Activated naive CD4-positive, alpha-beta T cell treated with anti-CD3 and anti-CD28 coated beads, Interleukin-2, amount 50 U/mL, for 24 hours (primary cell): Measurements from ENCODE around the gene SLC35D1.
"Not testable (repeated sequence)": the region's sequence is repeated elsewhere in the genome, so short reads cannot be mapped to it uniquely, and the experiment has no call there.

Experiments
- H3K27ac Mint-ChIP-seq: one replicate; pipeline ENCODE4 v1.8.0; 2021; ENCODE audit warnings: mild to moderate bottlenecking, mixed read lengths
- H3K27me3 Mint-ChIP-seq: one replicate; pipeline ENCODE4 v1.8.0; 2021; ENCODE audit warnings: mixed read lengths
- H3K36me3 Mint-ChIP-seq: one replicate; pipeline ENCODE4 v1.8.0; 2021; ENCODE audit warnings: mixed read lengths
- H3K4me1 Mint-ChIP-seq: one replicate; pipeline ENCODE4 v1.8.0; 2021; ENCODE audit warnings: mixed read lengths
- H3K4me3 Mint-ChIP-seq: one replicate; pipeline ENCODE4 v1.8.0; 2021; ENCODE audit warnings: mild to moderate bottlenecking, mixed read lengths
- H3K9me3 Mint-ChIP-seq: one replicate; pipeline ENCODE4 v1.8.0; 2021; ENCODE audit warnings: mixed read lengths

Gene SLC35D1

DNA sequence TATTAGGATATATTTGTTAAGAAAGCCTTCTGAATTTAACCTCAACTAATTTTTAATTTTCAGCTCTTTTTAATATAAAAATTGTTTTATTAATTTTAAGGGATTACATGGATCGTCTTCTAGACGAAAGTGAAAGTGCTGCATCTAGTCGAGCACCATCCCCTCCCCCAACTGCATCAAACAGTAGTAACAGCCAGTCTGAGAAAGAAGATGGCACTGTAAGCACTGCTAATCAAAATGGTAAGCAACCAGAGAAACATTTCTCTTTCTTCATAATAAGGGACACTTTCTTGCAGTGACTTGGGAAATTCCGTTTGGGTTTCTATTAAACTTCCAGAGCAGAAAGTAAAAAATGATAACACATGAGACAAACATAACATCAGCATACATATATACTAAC is 72.3 kb downstream of the SLC35D1 start:
- no peaks in the 10 kb centered on the region for H3K9me3 Mint-ChIP-seq
- H3K27ac Mint-ChIP-seq = peak overlapping the region; percentile 88
- no peaks in the 10 kb centered on the region for H3K27me3 Mint-ChIP-seq
- H3K4me3 Mint-ChIP-seq = peak overlapping the region; percentile 85
- H3K36me3 Mint-ChIP-seq = peaks cover 15% of the 10 kb centered on the region
- H3K4me1 Mint-ChIP-seq = peaks cover 39% of the 10 kb centered on the region

DNA sequence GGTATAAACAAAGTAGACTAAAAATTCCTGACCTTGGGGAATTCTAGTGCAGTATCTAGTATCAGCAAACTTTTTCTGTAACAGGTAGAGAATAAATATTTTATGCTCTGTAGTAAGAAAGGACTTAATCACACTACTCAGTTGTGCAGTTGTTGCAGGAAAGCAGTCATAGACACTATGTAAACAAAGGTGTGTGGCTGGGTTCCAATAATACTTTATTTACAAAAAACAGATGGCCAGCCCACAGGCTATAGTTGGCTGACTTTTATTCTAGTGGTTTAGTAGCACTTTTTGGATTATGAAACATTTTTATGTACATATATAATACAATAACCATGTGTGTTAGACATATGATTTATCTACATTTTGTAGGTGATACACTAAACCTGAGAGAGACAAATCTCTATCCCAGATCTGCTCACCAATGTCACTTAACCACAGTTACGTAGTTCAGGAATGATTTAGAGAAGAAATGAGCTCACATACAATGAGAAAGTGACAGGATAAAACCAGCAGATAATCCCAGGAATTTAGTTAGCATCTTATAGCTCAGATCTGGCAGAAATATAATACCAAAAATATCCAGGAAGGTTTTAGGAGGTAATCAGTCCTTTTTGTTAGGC is 73.1 kb downstream of the SLC35D1 start:
- peaks cover 39% of the 10 kb centered on the region for H3K4me1 Mint-ChIP-seq
- H3K4me3 Mint-ChIP-seq = peak overlapping the region; percentile 85
- peaks cover 18% of the 10 kb centered on the region for H3K36me3 Mint-ChIP-seq
- H3K27me3 Mint-ChIP-seq = no peaks in the 10 kb centered on the region
- H3K27ac Mint-ChIP-seq = peak overlapping the region; percentile 95
- no peaks in the 10 kb centered on the region for H3K9me3 Mint-ChIP-seq

DNA sequence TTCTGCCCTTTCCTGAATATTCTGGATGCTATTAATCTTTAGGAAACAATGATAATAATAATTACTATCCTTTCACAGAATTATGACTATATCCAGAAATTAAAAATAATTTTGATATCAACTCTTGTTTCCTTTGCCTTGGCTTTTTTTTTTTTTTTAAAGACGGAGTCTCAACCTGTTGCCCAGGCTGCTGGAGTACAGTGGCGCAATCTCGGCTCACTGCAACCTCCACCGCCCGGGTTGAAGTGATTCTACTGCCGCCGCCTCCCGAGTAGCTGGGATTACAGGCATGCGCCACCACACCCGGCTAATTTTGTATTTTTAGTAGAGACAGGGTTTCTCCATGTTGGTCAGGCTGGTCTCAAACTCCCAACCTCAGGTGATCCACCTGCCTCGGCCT is 74.3 kb downstream of the SLC35D1 start:
- H3K4me3 Mint-ChIP-seq, H3K27me3 Mint-ChIP-seq, H3K9me3 Mint-ChIP-seq, H3K27ac Mint-ChIP-seq: not testable (repeated sequence)
- H3K36me3 Mint-ChIP-seq = peaks cover 19% of the 10 kb centered on the region
- H3K4me1 Mint-ChIP-seq = peaks cover 37% of the 10 kb centered on the region

DNA sequence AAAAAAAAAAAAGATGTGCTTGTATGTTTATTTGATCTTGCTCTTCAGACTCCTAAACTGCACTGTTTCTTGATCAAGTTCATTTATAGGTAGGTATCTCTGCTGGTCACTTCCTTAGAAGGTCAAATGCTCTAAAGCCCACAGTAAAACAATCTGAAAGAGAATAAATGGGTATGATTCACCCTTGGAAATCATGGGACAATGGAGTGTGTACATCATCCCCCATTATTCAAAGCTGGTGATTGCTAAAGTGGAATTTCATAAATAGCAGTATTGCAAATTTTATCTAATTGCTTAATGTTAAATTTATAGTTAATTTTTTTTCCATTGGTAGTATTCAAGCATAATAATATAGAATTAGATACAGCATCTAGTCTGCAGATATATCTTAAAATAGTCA is 75.7 kb downstream of the SLC35D1 start:
- peaks cover 15% of the 10 kb centered on the region for H3K36me3 Mint-ChIP-seq
- peaks cover 27% of the 10 kb centered on the region for H3K4me1 Mint-ChIP-seq
- no peaks in the 10 kb centered on the region for H3K9me3 Mint-ChIP-seq
- no peak overlapping the region for H3K4me3 Mint-ChIP-seq
- no peaks in the 10 kb centered on the region for H3K27me3 Mint-ChIP-seq
- H3K27ac Mint-ChIP-seq = no peak overlapping the region

DNA sequence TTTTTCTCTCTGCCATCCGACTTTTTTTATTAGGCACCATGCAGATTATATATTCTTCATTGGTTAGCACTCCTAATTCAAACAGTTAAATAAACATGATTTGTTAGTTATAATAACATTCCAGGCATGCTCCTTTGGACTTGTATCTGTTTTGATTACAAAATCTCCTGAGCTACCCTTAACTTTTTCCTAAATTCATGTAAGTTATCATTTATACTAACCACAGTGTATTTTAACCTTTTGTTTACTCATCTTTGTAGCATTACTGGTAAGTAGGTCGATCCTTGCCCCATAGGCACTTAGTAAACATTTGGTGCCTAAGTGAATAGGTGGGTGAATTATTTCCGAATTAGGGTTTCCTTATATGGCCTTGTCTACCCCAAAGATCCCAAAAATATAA is 85.4 kb downstream of the SLC35D1 start:
- Mint-ChIP-seq H3K36me3 (peaks cover 42% of the 10 kb centered on the region), H3K27ac (peak overlapping the region; percentile 35), H3K9me3 (peaks cover 5% of the 10 kb centered on the region), H3K27me3 (no peaks in the 10 kb centered on the region), H3K4me3 (no peak overlapping the region), H3K4me1 (peaks cover 49% of the 10 kb centered on the region)

DNA sequence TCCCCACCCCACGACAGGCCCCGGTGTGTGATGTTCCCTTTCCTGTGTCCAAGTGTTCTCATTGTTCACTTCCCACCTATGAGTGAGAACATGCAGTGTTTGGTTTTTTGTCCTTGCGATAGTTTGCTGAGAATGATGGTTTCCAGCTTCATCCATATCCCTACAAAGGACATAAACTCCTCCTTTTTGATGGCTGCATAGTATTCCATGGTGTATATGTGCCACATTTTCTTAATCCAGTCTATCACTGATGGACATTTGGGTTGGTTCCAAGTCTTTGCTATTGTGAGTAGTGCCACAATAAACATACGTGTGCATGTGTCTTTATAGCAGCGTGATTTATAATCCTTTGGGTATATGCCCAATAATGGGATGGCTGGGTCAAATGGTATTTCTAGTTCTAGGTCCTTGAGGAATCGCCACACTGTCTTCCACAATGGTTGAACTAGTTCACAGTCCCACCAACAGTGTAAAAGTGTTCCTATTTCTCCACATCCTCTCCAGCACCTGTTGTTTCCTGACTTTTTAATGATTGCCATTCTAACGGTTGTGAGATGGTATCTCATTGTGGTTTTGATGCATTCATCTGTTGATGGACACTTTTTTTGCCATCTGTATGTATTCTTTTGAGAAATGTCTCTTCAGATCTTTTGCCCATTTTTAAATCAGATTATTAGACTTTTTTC is 87.6 kb downstream of the SLC35D1 start:
- not testable (repeated sequence) for H3K4me3 Mint-ChIP-seq, H3K27me3 Mint-ChIP-seq, H3K9me3 Mint-ChIP-seq
- H3K27ac Mint-ChIP-seq = peak overlapping the region; percentile 39
- H3K36me3 Mint-ChIP-seq = peaks cover 43% of the 10 kb centered on the region
- H3K4me1 Mint-ChIP-seq = peaks cover 49% of the 10 kb centered on the region

DNA sequence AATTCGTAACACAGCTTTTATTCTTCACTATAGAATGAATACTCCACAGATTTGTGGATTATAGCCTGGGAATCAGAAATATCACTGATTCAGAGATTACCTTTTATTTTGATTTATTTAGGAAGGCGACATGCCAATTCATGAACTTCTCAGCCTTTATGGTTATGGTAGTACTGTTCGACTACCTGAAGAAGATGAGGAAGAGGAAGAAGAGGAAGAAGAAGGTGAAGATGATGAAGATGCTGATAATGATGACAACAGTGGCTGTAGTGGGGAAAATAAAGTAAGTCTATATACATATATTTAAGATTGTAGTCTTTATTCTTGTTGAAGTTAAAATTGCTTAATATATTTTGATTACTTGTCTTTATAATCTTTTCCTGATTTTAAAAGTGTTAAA is 96.0 kb downstream of the SLC35D1 start:
- Mint-ChIP-seq H3K4me3 (no peak overlapping the region), H3K9me3 (no peaks in the 10 kb centered on the region), H3K27ac (peak overlapping the region; percentile 66), H3K36me3 (peaks cover 16% of the 10 kb centered on the region), H3K4me1 (peaks cover 69% of the 10 kb centered on the region), H3K27me3 (no peaks in the 10 kb centered on the region)

DNA sequence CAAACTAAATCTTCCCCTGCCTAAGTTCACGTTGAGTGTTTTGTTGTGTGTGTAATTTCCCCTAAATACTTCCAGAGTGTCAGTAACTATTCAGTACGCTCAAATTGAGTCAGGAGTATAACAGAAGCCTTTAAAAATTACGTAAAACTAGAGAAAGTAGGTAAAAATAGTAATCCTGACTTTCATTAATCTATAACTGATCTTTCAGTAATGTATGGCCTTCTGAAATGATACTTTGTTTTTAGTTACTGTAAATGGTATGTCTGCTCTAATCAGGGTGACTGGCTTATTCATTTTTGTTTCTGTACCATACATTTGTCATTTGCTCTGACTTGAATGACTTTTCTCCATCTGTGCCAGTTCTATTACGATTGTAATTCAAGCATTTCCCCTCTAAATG is 99.7 kb downstream of the SLC35D1 start:
- Mint-ChIP-seq H3K27ac (peak overlapping the region; percentile 69), H3K4me1 (peaks cover 58% of the 10 kb centered on the region), H3K27me3 (no peaks in the 10 kb centered on the region), H3K4me3 (no peak overlapping the region), H3K36me3 (peaks cover 5% of the 10 kb centered on the region), H3K9me3 (no peaks in the 10 kb centered on the region)

DNA sequence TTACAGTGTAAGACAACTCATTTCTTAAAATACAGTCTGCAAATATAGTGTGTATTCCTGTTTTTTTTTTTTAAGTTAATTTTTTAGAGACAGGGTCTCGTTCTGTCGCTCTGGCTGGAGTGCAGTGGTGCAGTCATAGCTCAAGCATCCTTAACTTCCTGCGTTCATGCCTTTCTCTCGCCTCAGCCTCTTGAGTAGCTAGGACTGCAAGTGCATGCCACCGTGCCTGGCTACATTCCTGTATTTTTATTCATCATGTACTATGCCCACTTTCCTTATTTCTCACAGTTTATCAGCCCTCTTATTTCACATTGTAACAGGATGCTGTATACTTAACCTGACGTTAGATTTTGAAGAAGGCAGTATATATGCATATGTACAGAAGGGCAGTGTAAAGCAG is 102.4 kb downstream of the SLC35D1 start:
- Mint-ChIP-seq H3K9me3 (no peaks in the 10 kb centered on the region), H3K36me3 (peaks cover 14% of the 10 kb centered on the region), H3K4me3 (no peak overlapping the region), H3K27me3 (no peaks in the 10 kb centered on the region), H3K4me1 (peaks cover 66% of the 10 kb centered on the region), H3K27ac (no peak overlapping the region)
